ENCODE results near the gene PDE2A. TPM values are rescaled to one million over a fixed set of nuclear protein-coding genes. Genes with fewer than 3 reads are reported as not detected.
"Not testable (repeated sequence)": the region's sequence is repeated elsewhere in the genome, so short reads cannot be mapped to it uniquely, and the experiment has no call there.

Gene PDE2A
- polyA plus RNA-seq, 2 of the 4 experiments (the other 2 are of a cell fraction): 0.62 to 1.5 TPM

GRCh38 chr11:72573072-72573854 lies 101.0 kb downstream of the PDE2A start:
- DNase-seq (ENCODE audit: low read depth in 1 of 2, low spot score in 1 of 2) (peak; percentile 47 to 67), ATAC-seq (peak; percentile 85 to 94), FAIRE-seq (no peak)
- H3K9me3 ChIP-seq: no peaks in the 10 kb centered on the region
- no peak overlapping the region for H3K27ac ChIP-seq
- TF ChIP-seq RNF2 (IDR thresholded peaks at IDR 0.05; ENCODE audit: borderline replicate concordance, low read depth) (no peak), CBX8 (IDR thresholded peaks at IDR 0.05) (no peak), ZNF302 (CRISPR knock-in tag; IDR thresholded peaks at IDR 0.05) (no peak), KDM5A (IDR thresholded peaks at IDR 0.05) (no peak), TP53 (CRISPR knock-in tag; IDR thresholded peaks at IDR 0.05) (no peak), PHF8 (IDR thresholded peaks at IDR 0.05; ENCODE audit: borderline replicate concordance, low read depth) (no peak), MAX (IDR thresholded peaks at IDR 0.05) (no peak), E2F6 (IDR thresholded peaks at IDR 0.05; ENCODE audit: borderline replicate concordance, low read depth) (no peak), ZC3H11A (IDR thresholded peaks at IDR 0.05) (no peak), ESRRA (IDR thresholded peaks at IDR 0.05; ENCODE audit: borderline replicate concordance, low read length) (peak; percentile 70; the same call in 1 of the 2 replicates), POLR2AphosphoS2 (conservative IDR thresholded peaks at IDR 0.05; ENCODE audit: low read length) (no peak), HOXA7 (CRISPR knock-in tag; IDR thresholded peaks at IDR 0.05) (no peak), ELK1 (IDR thresholded peaks at IDR 0.05; ENCODE audit: low read depth, low read length) (no peak), EHF (CRISPR knock-in tag; IDR thresholded peaks at IDR 0.05) (no peak), SMC3 (IDR thresholded peaks at IDR 0.05) (peak; percentile 78), USF2 (IDR thresholded peaks at IDR 0.05) (no peak), MAFK (IDR thresholded peaks at IDR 0.05; ENCODE audit: partially characterized antibody) (no peak), ZSCAN20 (CRISPR knock-in tag; IDR thresholded peaks at IDR 0.05) (no peak), JUNB (IDR thresholded peaks at IDR 0.05) (no peak), HEYL (CRISPR knock-in tag; IDR thresholded peaks at IDR 0.05) (no peak), CHD4 (IDR thresholded peaks at IDR 0.05; ENCODE audit: borderline replicate concordance) (no peak), BHLHE40 (IDR thresholded peaks at IDR 0.05; ENCODE audit: low read depth, low read length) (no peak), MYC (IDR thresholded peaks at IDR 0.05; ENCODE audit: borderline replicate concordance, low read length) (no peak), FOSL2 (IDR thresholded peaks at IDR 0.05) (no peak), FOSL2 (CRISPR knock-in tag; IDR thresholded peaks at IDR 0.05) (no peak), EP300 (IDR thresholded peaks at IDR 0.05) (no peak), NPAS2 (CRISPR knock-in tag; IDR thresholded peaks at IDR 0.05; ENCODE audit: borderline replicate concordance) (no peak), TFCP2L1 (CRISPR knock-in tag; IDR thresholded peaks at IDR 0.05) (no peak), CHD2 (IDR thresholded peaks at IDR 0.05; ENCODE audit: low read length, partially characterized antibody) (no peak), RAD21 (conservative IDR thresholded peaks at IDR 0.05 in 1 of 2, IDR thresholded peaks at IDR 0.05 in 1 of 2) (peak; percentile 68 to 74), CTCF (IDR thresholded peaks at IDR 0.05) (peak; percentile 59), HDAC2 (IDR thresholded peaks at IDR 0.05) (no peak), SREBF2 (IDR thresholded peaks at IDR 0.05) (no peak), FOSB (CRISPR knock-in tag; IDR thresholded peaks at IDR 0.05) (no peak)
- POLR2A ChIA-PET: interaction anchor here (1.5 kb wide), 1 partner anchor 102 kb away, joined by 3 read pairs; no protein-coding TSS in a partner anchor
- WGBS (ENCODE audit: missing lambda C conversion rate): 22% methylated on average over 10 of the region's 10 CpGs
- CTCF ChIA-PET: interaction anchor here (0.6 to 6.3 kb wide), 39 partner anchors 8 to 851 kb away, joined by 3 to 54 read pairs (median 4); no protein-coding TSS in a partner anchor
- peak overlapping the region; percentile 58 for H3K4me2 ChIP-seq
- H3K4me1 ChIP-seq: peaks cover 3% of the 10 kb centered on the region; the same call in 1 of the 3 replicates
- no peak overlapping the region for H3K4me3 ChIP-seq

- not testable (repeated sequence) for DNase-seq (ENCODE audit: low read depth in 1 of 2, low spot score in 1 of 2)
These were observed 101.7 kb downstream of the PDE2A start for GRCh38 chr11:72572540-72572939.

More at GRCh38 chr11:72572540-72572939, 101.7 kb downstream of the PDE2A start:
- H3K4me2 ChIP-seq, H3K4me3 ChIP-seq, H3K4me1 ChIP-seq, H3K9me3 ChIP-seq, H3K27ac ChIP-seq, POLR2A ChIA-PET, FAIRE-seq, ATAC-seq: not testable (repeated sequence)
- WGBS (ENCODE audit: missing lambda C conversion rate): 49% methylated on average over 4 of the region's 4 CpGs
- CTCF ChIA-PET: interaction anchor here (0.9 to 2.4 kb wide), 5 partner anchors 14 to 101 kb away, joined by 3 to 32 read pairs (median 4); no protein-coding TSS in a partner anchor

All from A549 (cell line).